CD14-positive monocyte (primary cell): ENCODE data around the gene CEACAM16. TPM values are rescaled to one million over a fixed set of nuclear protein-coding genes. Genes with fewer than 3 reads are reported as not detected.

Experiments used
- DNase-seq, 3 donors: peaks; one replicate each; pipeline ENCODE4 v3.0.0-alpha.2; 2011 to 2022
- H2AFZ ChIP-seq: 2 replicates; pipeline ENCODE4 v1.6.0; 2012; ENCODE audit warnings: mild to moderate bottlenecking, low read depth, low read length, inconsistent platforms; ENCODE audit not compliant: insufficient read depth, poor library complexity, severe bottlenecking
- H3K27ac ChIP-seq, 2 donors: 1 replicate in 1 of 2; 2 replicates in 1 of 2; pipeline ENCODE4 v1.5.1; 2012 to 2013; ENCODE audit warnings: low read length in 2 of 2, control low read depth in 1 of 2, inconsistent platforms in 1 of 2, low read depth in 1 of 2, mild to moderate bottlenecking in 1 of 2
- H3K27me3 ChIP-seq, 2 donors: one replicate each; pipeline versions ENCODE4 v1.6.0 to v1.6.1; 2011 to 2013; ENCODE audit warnings: low read length in 2 of 2; ENCODE audit not compliant: control insufficient read depth in 2 of 2, insufficient read depth in 2 of 2
- H3K36me3 ChIP-seq, 2 donors: replicated peaks in 1 of 2; 1 replicate in 1 of 2; 2 replicates in 1 of 2; pipeline versions ENCODE4 v1.5.1 to v1.6.1; 2012 to 2013; ENCODE audit warnings: low read length in 2 of 2, control low read depth in 1 of 2, inconsistent platforms in 1 of 2, mild to moderate bottlenecking in 1 of 2; ENCODE audit not compliant: insufficient read depth in 2 of 2, control insufficient read depth in 1 of 2
- H3K4me1 ChIP-seq, 2 donors: 1 replicate in 1 of 2; 2 replicates in 1 of 2; pipeline versions ENCODE4 v1.5.1 to v1.6.1; 2012 to 2013; ENCODE audit warnings: low read length in 2 of 2, control low read depth in 1 of 2, inconsistent platforms in 1 of 2, mild to moderate bottlenecking in 1 of 2, moderate library complexity in 1 of 2; ENCODE audit not compliant: insufficient read depth in 2 of 2, control insufficient read depth in 1 of 2
- H3K4me2 ChIP-seq: replicated peaks from 2 replicates; pipeline ENCODE3; 2012; ENCODE audit warnings: low read length, moderate library complexity, mild to moderate bottlenecking; ENCODE audit not compliant: poor library complexity, severe bottlenecking; ENCODE audit errors: extremely low read depth
- H3K4me3 ChIP-seq, 3 experiments: fragments of 200-600 bp in 1 of 3; sonication (generic) in 1 of 3; replicated peaks in 1 of 3; 1 replicate in 2 of 3; 2 replicates in 1 of 3; pipeline ENCODE4 v1.5.1; 2011 to 2013; ENCODE audit warnings: low read length in 3 of 3, mild to moderate bottlenecking in 3 of 3, control low read depth in 2 of 3, low read depth in 2 of 3, inconsistent platforms in 1 of 3, moderate library complexity in 1 of 3
- H3K79me2 ChIP-seq: 2 replicates; pipeline ENCODE4 v1.6.0; 2012; ENCODE audit warnings: mild to moderate bottlenecking, control low read depth, inconsistent platforms, low read length, moderate library complexity; ENCODE audit not compliant: insufficient read depth
- H3K9ac ChIP-seq: 2 replicates; pipeline ENCODE4 v1.6.0; 2017; ENCODE audit warnings: low read length, mild to moderate bottlenecking; ENCODE audit not compliant: insufficient read depth, poor library complexity, severe bottlenecking
- H3K9me3 ChIP-seq, 2 donors: replicated peaks in 1 of 2; 1 replicate in 1 of 2; 2 replicates in 1 of 2; pipeline versions ENCODE4 v1.5.1 to v1.6.1; 2012 to 2013; ENCODE audit warnings: low read length in 2 of 2, control low read depth in 1 of 2; ENCODE audit not compliant: control insufficient read depth in 1 of 2, insufficient read depth in 1 of 2
- H4K20me1 ChIP-seq: 2 replicates; pipeline ENCODE4 v1.6.0; 2012; ENCODE audit warnings: mild to moderate bottlenecking, low read length, control low read depth, moderate library complexity; ENCODE audit not compliant: insufficient read depth
- H3K27ac Mint-ChIP-seq, 7 donors: one replicate each; pipeline ENCODE4 v1.8.0; 2020; ENCODE audit warnings: mild to moderate bottlenecking in 7 of 7, mixed read lengths in 7 of 7, moderate library complexity in 6 of 7, inconsistent platforms in 2 of 7
- H3K27me3 Mint-ChIP-seq, 3 donors: one replicate each; pipeline ENCODE4 v1.8.0; 2021 to 2022; ENCODE audit warnings: low read depth in 3 of 3, mild to moderate bottlenecking in 3 of 3, mixed read lengths in 3 of 3, moderate library complexity in 3 of 3, inconsistent platforms in 1 of 3
- H3K36me3 Mint-ChIP-seq, 2 donors: one replicate each; pipeline ENCODE4 v1.8.0; 2020; ENCODE audit warnings: mixed read lengths in 2 of 2, inconsistent platforms in 1 of 2, mild to moderate bottlenecking in 1 of 2
- H3K4me1 Mint-ChIP-seq: one replicate; pipeline ENCODE4 v1.8.0; 2020; ENCODE audit warnings: mild to moderate bottlenecking, mixed read lengths
- H3K4me3 Mint-ChIP-seq, 2 donors: one replicate each; pipeline ENCODE4 v1.8.0; 2020; ENCODE audit warnings: mild to moderate bottlenecking in 2 of 2, mixed read lengths in 2 of 2, moderate library complexity in 1 of 2
- H3K9me3 Mint-ChIP-seq, 7 donors: one replicate each; pipeline ENCODE4 v1.8.0; 2020 to 2022; ENCODE audit warnings: mixed read lengths in 7 of 7, mild to moderate bottlenecking in 6 of 7, moderate library complexity in 6 of 7, inconsistent platforms in 2 of 7
- WGBS: methylation state at CpG from one replicate; pipeline ENCODE4 v1.1.5; 2013; ENCODE audit warnings: missing lambda C conversion rate; ENCODE audit not compliant: insufficient coverage; 5-methylcytosine and 5-hydroxymethylcytosine counted together
- intact Hi-C, 2 donors: fragments of 100-400 bp; cut with micrococcal nuclease; formaldehyde crosslinking; loops; one replicate each; pipeline versions ENCODE4 v1.15.0 to v1.15.1; 2023
- polyA plus RNA-seq, 3 donors: library from polyadenylated mRNA; depleted of rRNA in 1 of 3; unstranded in 2 of 3; stranded (reverse) in 1 of 3; fragments of 300-500 nt in 2 of 3; fragments of >200 nt in 1 of 3; fragmentation: Illumina TruSeq in 2 of 3; gene quantifications; 1 replicate in 2 of 3; 2 replicates in 1 of 3; pipeline ENCODE4 v1.2.3, GENCODE V29; 2012 to 2021
- TF ChIP-seq, protein P1 (sequence below): fragments of 200-600 bp; IDR thresholded peaks from one replicate; pipeline ENCODE4 v1.8.0; 2022; ENCODE audit warnings: antibody characterized with exemption, mild to moderate bottlenecking

Gene CEACAM16
- polyA plus RNA-seq, 3 donors = not detected

- Mint-ChIP-seq H3K27me3 (peaks cover 2 to 5% (median 2%) of the 10 kb centered on the region in 3 donors), H3K27ac (peak overlapping the region in 6 of 7 donors; percentile 12 to 70 (median 63)), H3K4me1 (peaks cover 53% of the 10 kb centered on the region), H3K36me3 (peaks cover 0 to 2% of the 10 kb centered on the region in 2 donors), H3K4me3 (no peak overlapping the region), H3K9me3 (peaks cover 0 to 5% (median 0%) of the 10 kb centered on the region in 7 donors)
- no peak overlapping the region for H3K4me3 ChIP-seq
- H3K27ac ChIP-seq = no peak overlapping the region
- H3K9ac ChIP-seq = no peak overlapping the region
- no peaks in the 10 kb centered on the region for H3K36me3 ChIP-seq
- TF ChIP-seq, protein P1, sequence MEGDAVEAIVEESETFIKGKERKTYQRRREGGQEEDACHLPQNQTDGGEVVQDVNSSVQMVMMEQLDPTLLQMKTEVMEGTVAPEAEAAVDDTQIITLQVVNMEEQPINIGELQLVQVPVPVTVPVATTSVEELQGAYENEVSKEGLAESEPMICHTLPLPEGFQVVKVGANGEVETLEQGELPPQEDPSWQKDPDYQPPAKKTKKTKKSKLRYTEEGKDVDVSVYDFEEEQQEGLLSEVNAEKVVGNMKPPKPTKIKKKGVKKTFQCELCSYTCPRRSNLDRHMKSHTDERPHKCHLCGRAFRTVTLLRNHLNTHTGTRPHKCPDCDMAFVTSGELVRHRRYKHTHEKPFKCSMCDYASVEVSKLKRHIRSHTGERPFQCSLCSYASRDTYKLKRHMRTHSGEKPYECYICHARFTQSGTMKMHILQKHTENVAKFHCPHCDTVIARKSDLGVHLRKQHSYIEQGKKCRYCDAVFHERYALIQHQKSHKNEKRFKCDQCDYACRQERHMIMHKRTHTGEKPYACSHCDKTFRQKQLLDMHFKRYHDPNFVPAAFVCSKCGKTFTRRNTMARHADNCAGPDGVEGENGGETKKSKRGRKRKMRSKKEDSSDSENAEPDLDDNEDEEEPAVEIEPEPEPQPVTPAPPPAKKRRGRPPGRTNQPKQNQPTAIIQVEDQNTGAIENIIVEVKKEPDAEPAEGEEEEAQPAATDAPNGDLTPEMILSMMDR = no peak
- peaks cover 39 to 57% of the 10 kb centered on the region in 2 donors for H3K4me1 ChIP-seq
- DNase-seq = peak; percentile 50 to 60 (median 59)
- H3K27me3 ChIP-seq = no peaks in the 10 kb centered on the region
- H3K9me3 ChIP-seq = no peaks in the 10 kb centered on the region
- H2AFZ ChIP-seq = no peak overlapping the region
- 76% methylated on average over 7 of the region's 11 CpGs for WGBS
- no peak overlapping the region for H3K4me2 ChIP-seq
- intact Hi-C loops = loop anchor here in 1 of 2 donors (5.0 kb wide), 1 partner anchor 40 kb away; no protein-coding TSS in a partner anchor
- H4K20me1 ChIP-seq = no peaks in the 10 kb centered on the region
- no peaks in the 10 kb centered on the region for H3K79me2 ChIP-seq
Measured at GRCh38 chr19:44732235-44733014, 33.5 kb downstream of the CEACAM16 start.

DNA sequence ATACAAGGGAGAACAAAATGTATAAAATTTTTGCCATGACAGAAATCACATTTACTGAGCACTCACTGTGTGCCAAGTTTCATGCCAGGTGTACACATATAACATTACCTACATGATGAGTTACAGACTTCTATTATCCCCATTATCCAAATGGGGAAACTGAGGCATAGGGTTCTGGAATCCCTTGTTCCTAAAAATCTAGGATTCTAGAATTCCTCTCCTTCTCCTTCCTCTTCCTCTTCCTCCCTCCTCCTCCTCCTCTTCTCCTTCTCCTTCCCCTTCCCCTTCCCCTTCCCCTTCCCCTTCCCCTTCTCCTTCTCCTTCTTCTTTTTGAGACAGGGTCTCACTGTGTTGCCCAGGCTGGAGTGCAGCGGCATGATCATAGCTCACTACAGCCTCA is 35.4 kb downstream of the CEACAM16 start:
- no peak overlapping the region for H2AFZ ChIP-seq
- no peaks in the 10 kb centered on the region for H4K20me1 ChIP-seq
- Mint-ChIP-seq H3K27ac (peak overlapping the region in 1 of 7 donors; percentile 8), H3K4me1 (peaks cover 64% of the 10 kb centered on the region), H3K36me3 (peaks cover 0 to 2% of the 10 kb centered on the region in 2 donors), H3K27me3 (peaks cover 2 to 5% (median 2%) of the 10 kb centered on the region in 3 donors), H3K4me3 (no peak overlapping the region), H3K9me3 (peaks cover 0 to 5% (median 0%) of the 10 kb centered on the region in 7 donors)
- intact Hi-C loops = loop anchor here in 1 of 2 donors (5.0 kb wide), 1 partner anchor 42 kb away; no protein-coding TSS in a partner anchor
- H3K36me3 ChIP-seq = no peaks in the 10 kb centered on the region
- H3K4me3 ChIP-seq = no peak overlapping the region
- 0% methylated on average over 1 of the region's 1 CpG for WGBS
- no peaks in the 10 kb centered on the region for H3K9me3 ChIP-seq
- no peaks in the 10 kb centered on the region for H3K27me3 ChIP-seq
- peak in 1 of 3 donors; percentile 20 for DNase-seq
- no peak overlapping the region for H3K27ac ChIP-seq
- no peak overlapping the region for H3K9ac ChIP-seq
- H3K4me2 ChIP-seq = no peak overlapping the region
- TF ChIP-seq, protein P1 = no peak
- peaks cover 59 to 68% of the 10 kb centered on the region in 2 donors for H3K4me1 ChIP-seq
- no peaks in the 10 kb centered on the region for H3K79me2 ChIP-seq
